ENCODE results near the gene CNNM4.

The CNNM4 gene

DNA sequence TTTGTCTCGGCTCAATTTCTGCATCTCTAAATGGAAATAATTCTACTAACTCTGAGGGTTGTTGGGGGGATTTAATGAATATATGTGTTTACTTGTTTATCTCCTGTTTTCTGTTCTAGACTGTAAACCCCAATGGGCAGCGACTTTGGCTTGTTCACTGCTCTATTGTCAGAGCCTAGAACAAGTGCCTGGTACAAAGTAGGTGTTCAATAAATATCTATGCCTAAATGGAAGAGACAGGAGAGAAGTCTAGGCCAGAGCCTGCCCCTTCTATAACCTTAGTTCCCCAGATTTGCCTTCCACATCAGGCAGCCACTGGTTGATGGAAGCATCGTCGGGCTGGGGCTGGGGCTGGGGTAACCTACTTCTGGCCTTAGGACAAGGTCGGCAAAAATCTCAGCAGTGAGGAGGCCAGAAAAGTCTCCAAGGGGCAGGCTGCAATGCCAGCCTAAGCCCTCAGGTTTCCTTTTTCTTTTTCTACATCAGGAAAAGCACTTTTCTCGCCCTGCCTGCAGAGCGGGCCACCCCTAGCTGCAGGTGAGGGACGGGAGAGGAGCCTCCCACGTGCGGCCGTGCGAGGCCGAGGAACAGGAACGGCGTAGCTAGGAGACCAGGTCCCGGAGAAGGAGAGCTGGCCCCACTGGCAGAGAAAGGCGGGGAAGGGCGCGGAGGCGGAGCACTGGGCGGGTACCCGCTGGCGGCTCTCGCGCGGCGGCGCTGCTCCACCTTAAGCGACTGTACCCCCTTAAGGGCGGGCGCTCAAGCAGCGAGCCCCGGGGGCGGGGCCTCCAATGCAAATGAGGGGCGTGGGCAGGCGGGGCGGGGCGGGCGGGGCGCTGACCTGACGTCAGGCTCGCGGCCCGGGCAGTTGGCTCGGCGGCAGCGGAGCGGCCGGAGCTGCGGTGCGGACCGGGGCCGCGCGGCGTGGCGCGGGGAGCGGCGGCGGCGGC, at the start of gene CNNM4:
Gene CNNM4, plus strand, starts transcription at position 867 of the 950 bp plus-strand sequence. CDS start 98 bp downstream, outside the sequence.
- in situ Hi-C loops (cut with MboI; ENCODE audit: low sequenced_read_pairs), result no loop called here

DNA sequence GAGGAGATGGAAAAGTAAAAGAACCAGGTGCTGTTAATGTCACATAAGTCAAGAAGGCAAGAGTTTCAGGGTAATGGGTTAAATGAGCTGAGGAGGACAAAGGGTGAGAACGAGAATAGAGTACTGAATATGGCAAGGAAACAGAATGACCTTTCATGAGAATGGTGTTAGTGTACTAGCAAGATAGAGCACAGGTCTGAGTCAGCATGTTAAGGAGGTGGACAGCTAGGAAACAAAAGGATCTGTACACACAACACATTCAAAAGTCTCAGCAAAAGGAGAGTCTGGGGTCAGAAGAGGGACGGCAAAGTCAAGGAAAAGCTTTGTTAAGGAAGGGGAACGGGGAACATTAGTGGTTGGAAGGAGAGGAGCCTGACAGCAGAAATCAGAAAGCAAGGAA, 49.7 kb upstream of the CNNM4 start:
- in situ Hi-C loops (cut with MboI; ENCODE audit: low sequenced_read_pairs), result no loop called here

DNA sequence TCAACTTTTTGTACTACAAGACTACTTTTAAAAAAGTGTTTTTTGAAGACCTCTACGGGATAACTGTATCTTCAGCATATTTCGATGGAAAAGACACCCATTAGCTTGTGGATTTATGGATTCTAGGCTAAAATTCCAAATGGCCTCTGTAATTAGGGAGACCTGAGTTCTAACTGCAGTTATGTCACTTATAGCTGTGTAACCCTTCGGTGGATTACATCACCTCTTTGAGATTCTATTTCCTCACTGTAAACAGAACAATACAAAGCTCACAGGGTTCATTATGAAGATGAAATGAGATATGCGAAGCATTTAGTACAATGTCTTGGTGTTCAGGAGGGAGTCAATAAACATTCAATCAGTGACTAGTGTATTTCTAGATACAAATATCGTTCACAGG, 45.0 kb upstream of the CNNM4 start:
- in situ Hi-C loops (cut with MboI; ENCODE audit: low sequenced_read_pairs), result no loop called here

DNA sequence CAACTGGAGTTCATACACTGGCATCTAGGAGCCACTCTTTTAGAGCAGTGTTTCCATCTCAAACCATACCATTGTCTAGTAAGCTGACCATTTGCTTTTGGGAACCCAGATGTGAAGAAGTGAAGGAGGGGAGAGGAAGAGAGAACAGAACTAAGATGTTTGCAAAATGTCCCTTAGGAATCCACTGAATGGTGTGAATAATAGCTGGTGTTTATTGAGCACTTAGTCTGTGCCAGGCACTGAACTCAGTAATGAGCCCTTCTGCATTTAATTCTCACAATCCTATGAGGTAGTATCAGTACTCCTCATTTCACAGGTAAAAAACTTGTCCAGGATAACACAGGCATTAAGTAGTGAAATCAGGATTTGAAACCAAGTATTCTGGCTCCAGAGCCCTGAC, 44.3 kb upstream of the CNNM4 start:
- in situ Hi-C loops (cut with MboI; ENCODE audit: low sequenced_read_pairs), result no loop called here

DNA sequence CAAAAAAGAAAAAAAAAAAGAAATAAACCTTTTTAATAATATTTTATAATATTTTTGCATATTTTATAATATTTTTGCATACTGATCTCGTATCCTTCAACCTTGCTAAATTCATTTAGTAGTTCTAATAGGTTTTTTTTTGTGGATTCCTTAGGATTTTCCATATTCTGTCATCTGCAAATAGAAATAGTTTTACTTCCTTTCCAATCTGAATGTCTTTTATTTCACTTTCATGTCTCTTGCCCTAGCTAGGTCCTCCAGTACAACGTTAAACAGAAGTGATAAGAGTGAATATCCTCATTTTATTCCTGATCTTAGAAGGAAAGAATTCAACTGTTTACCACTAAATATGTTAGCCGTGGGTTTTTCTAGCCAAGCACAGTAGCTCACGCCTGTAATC, 34.6 kb upstream of the CNNM4 start:
- in situ Hi-C loops (cut with MboI; ENCODE audit: low sequenced_read_pairs), result no loop called here

DNA sequence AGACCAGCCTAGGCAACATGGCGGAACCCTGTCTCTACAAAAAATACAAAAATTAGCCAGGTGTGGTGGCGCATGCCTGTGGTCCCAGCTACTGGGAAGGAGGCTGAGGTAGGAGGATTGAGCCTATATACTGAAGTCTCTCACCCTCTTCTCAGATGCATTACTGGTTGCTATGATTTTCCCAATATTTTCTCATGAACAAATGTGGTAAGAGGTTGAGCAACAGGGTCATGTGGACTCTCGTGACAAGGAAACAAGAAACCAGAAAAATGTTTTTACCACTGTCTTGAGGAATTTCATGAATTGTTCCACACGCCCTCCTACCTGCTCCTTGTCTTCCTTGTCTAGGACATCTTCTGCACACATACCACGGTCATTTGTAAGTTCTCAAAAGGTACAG, 33.3 kb upstream of the CNNM4 start:
- in situ Hi-C loops (cut with MboI; ENCODE audit: low sequenced_read_pairs), result no loop called here

DNA sequence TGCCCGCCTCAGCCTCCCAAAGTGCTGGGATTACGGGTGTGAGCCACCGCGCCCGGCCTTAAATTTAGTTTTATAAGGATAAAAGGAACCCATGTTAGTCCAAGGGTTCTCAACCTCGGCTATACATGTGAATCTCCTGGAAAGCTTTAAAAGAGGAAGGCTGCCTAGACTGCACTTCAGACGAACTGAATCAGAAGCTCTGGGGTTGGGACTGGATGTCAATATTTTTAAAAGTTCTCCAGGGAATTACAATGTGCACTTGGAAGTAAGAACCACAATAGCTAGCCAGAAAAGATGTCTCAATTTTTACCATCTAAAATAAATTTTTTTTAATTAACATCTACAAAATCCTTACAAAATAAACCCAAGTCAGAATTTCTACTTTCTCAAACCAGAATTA, 31.0 kb upstream of the CNNM4 start:
- in situ Hi-C loops (cut with MboI; ENCODE audit: low sequenced_read_pairs), result no loop called here

DNA sequence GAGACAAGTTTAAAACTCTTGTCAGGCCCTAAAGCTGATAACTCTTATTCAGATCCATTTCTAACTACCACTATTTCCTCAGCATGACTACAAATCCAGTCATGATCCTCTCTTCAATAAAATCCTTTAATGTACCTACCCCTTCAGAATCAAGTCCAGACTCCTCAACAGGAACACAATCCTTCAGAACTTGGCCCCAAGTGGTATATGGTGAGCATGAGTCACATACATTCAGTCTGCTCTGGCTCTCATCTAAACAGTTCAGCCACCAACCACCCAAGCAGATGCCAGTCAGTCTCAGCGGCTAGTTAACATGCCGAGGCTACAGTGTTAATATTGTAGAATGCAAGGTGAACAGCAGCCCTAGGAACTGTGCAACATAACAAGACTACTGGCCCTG, 30.5 kb upstream of the CNNM4 start:
- in situ Hi-C loops (cut with MboI; ENCODE audit: low sequenced_read_pairs), result no loop called here

DNA sequence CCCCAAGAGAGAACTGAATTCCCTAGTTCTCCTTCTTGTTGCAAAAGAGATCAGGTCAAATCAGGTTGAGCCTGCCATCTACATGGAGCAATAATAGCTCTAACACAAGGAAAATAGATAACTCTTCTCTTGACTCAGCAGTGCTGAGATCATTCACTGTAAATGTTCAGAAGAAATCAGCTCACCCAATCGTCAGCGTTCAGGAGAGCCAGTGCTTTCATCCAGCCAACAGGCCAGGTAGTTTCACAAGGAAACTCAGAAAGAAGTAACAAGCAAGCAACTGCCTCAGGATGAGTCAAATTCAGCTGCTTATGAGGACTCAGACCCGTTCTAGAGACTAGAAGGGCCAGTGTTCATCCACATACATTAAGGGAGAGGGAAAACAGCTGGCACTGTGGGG, 26.8 kb upstream of the CNNM4 start:
- in situ Hi-C loops (cut with MboI; ENCODE audit: low sequenced_read_pairs), result no loop called here

DNA sequence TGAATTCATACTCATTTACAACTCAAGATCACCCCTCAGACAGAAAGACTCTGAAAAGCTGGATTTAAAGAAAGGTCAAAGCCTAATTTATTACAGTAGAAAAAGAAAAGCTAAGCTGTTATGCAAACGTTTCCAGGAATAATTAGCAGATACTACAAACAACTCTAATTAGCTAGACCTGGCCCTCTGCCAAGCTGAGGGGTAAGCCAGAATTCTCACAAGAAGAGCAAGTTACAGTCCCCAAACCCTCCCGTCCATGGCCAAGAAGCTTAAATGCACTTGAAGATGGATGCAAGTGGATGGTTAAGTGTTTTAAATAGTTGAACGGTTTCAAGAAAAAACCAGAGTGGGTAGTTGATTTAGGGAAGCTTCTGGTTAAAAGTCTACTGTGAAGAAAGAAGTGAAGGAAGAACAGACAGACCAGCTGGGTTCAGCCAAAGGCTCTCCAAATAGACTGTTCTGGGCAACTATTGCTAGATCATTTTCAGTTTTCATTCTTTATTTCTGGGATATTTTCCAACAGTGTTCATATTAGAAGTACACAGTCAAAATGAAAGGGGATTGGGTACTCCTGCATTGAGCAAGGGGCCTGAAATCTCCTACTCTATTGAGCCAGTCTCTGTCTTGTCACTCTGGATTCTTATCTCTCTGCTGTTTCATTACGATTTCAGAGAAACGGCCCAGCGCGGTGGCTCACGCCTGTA, 25.7 kb upstream of the CNNM4 start:
- in situ Hi-C loops (cut with MboI; ENCODE audit: low sequenced_read_pairs), result no loop called here

DNA sequence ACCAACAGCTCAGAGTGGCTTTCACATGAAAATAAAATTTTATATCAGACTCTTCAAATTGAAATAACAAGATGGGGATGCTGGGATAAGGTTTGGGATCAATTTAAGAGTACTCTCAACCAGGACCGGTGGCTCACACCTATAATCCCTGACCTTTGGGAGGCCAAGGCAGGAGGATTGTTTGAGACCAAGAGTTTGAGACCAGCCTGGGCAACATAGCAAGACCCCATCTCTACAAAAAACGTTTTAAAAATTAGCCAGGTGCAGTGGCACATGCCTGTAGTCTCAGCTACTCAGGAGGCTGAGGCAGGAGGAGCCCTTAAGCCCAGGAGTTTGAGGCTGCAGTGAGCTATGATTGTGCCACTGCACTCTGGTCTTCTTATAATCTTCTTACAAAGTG, 23.5 kb upstream of the CNNM4 start:
- in situ Hi-C loops (cut with MboI; ENCODE audit: low sequenced_read_pairs), result no loop called here

DNA sequence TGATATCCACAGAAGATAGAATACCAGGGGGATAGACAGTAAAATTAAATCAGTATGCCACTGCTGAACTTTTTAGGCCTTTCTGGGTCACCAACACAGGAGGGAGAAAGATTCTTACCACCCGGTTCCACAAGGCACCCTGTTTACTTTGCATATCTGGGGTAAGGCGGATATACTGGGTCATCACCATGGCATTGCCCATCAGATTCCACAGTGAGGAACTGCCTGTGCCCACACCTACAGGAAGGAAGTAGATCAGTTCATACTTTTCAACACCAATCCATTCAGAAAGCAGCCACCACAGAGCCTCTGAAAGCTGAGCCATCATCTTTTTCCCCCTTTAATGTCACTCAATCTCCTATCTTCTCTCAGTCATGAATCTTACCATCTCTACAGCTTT, 22.9 kb upstream of the CNNM4 start:
- in situ Hi-C loops (cut with MboI; ENCODE audit: low sequenced_read_pairs), result no loop called here

DNA sequence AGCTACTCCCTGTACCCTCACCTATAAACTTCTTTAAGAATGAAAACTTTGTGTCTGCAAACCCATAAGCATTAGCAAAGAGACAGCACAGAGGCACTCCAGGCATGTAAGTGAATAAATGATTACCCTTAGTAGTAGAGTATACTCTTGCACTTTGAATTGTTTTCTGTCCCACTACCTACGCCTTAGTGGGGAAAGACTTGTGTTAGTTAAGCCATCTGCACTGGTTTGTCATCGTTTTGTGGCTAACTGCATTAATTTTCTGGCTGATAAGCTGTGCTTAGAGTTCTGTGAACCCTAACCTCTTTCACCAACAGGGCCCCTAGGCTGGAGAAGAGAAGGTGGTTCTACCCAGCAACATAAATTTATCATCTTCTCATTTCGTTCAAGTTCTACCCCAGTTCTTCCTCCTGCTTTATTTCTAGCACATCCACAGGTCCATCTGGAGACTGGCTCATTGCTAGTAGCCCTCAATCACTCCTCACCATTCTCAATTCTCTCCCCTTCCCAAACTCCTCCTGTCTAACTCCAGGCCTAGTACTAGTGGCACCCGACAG, 21.5 kb upstream of the CNNM4 start:
- in situ Hi-C loops (cut with MboI; ENCODE audit: low sequenced_read_pairs), result no loop called here

DNA sequence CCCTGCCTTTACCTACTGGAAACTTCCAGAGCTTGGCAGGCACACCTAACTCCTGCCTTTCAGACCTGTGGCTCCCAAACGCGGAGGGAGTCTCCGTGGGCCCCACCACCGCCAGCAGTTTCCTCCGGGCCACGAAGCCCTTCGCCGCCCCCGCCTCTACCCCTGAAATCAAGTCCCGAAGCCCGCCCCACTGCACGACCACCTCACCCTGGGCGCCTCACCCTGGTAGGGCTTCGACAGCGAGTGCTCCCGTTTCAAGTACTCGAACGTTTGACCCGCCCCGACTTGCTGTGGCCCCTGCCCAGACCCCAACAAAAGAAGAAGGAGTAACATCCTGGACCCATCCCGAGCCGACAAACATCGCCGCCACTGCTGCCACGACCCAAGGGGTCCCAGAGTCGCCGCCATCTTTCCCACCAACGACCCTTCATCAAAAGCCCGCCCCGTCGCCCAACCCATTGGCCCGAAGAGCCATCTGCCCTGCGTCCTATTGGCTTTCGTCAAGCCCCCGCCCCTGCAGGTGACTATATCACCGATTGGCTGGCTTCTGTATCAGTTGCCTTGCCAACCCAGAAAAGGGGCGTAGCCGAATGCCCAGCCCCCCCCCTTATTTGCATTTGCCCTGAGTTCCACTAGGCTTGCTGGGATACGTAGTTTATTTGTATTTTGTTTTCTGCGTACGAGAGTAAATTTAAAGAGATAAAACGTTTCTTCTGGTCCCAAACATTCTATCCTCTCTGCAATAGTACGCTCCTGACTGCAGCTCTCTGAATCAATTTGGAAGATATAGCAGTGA, 20.9 kb upstream of the CNNM4 start, which contains the start of gene LMAN2L:
Gene LMAN2L, minus strand, starts transcription at position 432 of the 796 bp plus-strand sequence. Its CDS starts 24 bp downstream, at position 408.
- in situ Hi-C loops (cut with MboI; ENCODE audit: low sequenced_read_pairs), result no loop called here

DNA sequence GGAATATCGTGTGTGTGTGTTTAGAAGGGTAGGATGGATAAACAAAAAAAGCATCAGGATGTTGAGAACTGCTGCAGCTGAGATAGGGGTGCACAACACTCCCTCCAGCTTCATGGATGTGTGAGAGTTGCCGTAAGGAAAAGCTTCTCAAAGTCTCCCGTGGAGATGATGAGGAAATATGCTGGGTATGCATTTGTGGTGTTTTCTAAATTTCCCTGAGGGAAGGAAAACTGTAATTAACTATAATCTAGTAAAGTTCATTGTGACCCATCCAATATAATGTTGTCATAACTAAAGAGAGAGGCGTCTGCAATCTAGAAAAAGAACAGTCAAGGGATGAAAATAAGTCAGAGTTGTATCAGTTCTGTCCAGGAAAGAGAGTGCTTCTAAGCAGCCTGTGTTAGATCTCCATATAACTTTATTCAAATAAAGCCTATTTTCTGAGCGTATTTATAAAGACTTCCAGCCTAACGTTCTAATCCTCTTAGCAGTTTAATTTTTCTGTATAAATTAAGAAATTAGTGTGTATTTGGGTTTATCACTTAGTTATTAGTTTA, 13.6 kb upstream of the CNNM4 start:
- in situ Hi-C loops (cut with MboI; ENCODE audit: low sequenced_read_pairs), result no loop called here

DNA sequence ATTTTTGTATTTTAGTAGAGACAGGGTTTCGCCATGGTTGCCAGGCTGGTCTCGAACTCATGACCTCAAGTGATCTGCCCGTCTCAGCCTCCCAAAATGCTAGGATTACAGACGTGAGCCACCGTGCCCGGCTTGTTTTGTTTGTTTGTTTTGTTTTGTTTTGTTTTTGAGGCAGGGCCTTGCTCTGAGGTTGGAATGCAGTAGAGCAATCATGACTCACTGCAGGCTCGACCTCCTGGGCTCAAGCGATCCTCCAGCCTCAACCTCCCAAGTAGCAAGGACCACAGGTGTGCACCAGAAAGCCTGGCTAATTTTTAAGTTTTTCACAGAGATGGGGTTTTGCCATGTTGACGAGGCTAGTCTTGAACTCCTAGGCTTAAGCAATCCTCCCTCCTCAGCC, 8.9 kb upstream of the CNNM4 start:
- in situ Hi-C loops (cut with MboI; ENCODE audit: low sequenced_read_pairs), result no loop called here

DNA sequence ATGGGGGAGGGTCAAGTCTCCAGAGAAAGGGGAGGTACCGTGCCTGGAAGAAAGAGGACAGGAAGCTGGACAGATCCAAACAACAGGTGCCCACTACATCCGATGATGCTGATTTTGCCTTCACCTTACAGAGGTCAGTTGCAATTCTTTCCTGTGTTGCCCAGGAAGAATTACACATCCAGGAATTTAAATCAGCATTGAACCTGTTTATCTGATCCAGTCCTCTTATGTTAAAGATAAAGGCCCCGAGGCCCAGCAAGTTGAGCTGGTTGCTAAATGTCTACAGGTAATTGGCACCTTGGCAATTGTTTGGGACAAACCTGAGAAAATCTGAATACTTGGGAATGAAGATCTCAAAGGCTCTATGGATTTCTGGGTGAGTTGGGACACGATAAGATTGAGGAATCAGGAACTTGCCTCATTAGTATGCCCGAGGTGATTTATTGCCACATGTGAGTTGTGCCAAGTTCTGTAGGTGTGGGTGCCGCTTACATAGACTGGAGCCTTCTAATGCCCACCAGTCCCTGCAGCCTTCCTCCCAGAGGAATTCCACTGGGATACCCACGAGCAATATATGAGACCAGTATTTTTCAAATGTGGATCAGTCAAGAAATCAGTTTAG, 6.9 kb upstream of the CNNM4 start:
- in situ Hi-C loops (cut with MboI; ENCODE audit: low sequenced_read_pairs), result no loop called here

DNA sequence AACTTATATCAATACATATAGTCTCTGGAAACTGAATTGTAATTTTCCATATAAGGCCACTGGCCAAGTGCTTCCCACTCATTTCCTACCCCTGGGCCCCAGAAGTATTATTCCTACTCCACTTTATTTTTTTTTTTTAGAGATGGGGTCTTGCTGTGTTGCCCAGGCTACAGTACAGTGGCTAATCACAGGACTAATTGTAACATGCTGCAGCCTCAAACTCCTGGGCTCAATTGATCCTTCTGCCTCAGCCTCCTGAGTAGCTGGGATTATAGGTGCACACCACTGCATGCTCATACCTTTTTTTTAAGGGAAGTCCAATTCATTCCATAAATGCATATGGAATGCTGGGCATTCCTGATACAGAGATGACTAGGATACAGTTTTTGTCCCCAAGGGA, 6.4 kb upstream of the CNNM4 start:
- in situ Hi-C loops (cut with MboI; ENCODE audit: low sequenced_read_pairs), result no loop called here

DNA sequence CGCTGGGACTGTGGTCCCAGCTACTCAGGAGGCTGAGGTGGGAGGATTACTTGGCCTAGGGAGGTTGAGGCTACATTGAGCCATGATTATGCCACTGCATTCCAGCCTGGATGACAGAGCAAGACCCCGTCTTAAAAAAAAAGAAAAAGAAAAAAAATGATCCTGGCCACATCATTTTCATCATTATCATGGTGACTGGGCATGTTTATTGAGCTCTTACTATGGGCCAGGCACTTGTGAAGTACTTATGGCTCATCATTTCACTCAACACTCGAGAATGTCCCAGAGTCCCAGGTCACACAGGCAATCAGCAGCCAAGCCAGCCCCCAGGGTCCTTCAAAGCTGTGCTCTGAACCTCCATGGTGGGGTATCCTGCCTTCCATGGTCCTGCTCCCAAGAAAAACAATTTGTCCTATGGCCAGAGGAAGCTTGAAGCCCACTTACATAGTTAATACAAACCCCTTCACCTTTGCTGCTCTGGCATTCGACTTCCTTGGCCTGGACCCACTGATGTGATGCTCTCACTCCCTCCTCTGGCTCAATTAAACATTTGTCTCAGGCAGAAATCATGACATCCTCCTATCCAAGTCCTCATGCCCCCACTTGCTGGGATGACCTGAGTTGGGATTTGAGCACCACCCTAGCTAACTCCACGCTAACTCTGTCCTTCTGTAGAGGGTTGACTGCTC, 3.8 kb upstream of the CNNM4 start:
- in situ Hi-C loops (cut with MboI; ENCODE audit: low sequenced_read_pairs), result no loop called here

DNA sequence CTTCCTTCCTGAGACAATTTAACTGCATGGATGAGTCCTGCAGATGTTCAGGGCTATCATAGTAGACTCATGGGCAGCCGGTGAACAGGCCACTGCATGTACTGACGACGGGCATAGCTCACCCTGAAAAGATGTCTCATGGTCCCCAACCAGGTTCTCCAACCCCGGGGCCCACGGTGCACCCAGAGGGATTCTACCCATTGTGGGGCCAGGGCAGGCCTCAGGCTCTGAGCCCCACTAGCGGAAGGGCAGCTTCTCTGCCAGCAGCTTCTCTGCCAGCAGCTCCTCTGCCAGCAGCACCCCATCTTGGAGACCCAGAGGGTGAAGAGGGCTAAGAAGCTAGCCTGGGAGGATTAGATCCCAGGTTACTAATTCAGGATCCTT, 3.2 kb upstream of the CNNM4 start:
- in situ Hi-C loops (cut with MboI; ENCODE audit: low sequenced_read_pairs), result no loop called here
